Measurements from ENCODE around the gene ARMC12.
"Not testable (repeated sequence)": the region's sequence is repeated elsewhere in the genome, so short reads cannot be mapped to it uniquely, and the experiment has no call there.

GRCh38 chr6:35698430-35698829, 38.4 kb upstream of the ARMC12 start:
- TF ChIP-seq CTCF (IDR thresholded peaks at IDR 0.05 in 2 of 3, conservative IDR thresholded peaks at IDR 0.05 in 1 of 3; ENCODE audit: control insufficient read depth in 2 of 3, extremely low read depth in 1 of 3, insufficient read depth in 1 of 3, low read depth in 3 of 3, low read length in 3 of 3); SMARCA5 (IDR thresholded peaks at IDR 0.05); CHD2 (IDR thresholded peaks at IDR 0.05; ENCODE audit: borderline replicate concordance, low read depth, low read length); YY1 (IDR thresholded peaks at IDR 0.05; ENCODE audit: low read depth, low read length); POLR2A (IDR thresholded peaks at IDR 0.05; ENCODE audit: low read depth, low read length); EZH2 (IDR thresholded peaks at IDR 0.05; ENCODE audit: borderline replicate concordance, control insufficient read depth, low read depth, low read length); MXI1 (IDR thresholded peaks at IDR 0.05; ENCODE audit: low read depth, low read length); CBX5 (IDR thresholded peaks at IDR 0.05; ENCODE audit: low read depth): not testable (repeated sequence)
- TF ChIP-seq, protein P1, sequence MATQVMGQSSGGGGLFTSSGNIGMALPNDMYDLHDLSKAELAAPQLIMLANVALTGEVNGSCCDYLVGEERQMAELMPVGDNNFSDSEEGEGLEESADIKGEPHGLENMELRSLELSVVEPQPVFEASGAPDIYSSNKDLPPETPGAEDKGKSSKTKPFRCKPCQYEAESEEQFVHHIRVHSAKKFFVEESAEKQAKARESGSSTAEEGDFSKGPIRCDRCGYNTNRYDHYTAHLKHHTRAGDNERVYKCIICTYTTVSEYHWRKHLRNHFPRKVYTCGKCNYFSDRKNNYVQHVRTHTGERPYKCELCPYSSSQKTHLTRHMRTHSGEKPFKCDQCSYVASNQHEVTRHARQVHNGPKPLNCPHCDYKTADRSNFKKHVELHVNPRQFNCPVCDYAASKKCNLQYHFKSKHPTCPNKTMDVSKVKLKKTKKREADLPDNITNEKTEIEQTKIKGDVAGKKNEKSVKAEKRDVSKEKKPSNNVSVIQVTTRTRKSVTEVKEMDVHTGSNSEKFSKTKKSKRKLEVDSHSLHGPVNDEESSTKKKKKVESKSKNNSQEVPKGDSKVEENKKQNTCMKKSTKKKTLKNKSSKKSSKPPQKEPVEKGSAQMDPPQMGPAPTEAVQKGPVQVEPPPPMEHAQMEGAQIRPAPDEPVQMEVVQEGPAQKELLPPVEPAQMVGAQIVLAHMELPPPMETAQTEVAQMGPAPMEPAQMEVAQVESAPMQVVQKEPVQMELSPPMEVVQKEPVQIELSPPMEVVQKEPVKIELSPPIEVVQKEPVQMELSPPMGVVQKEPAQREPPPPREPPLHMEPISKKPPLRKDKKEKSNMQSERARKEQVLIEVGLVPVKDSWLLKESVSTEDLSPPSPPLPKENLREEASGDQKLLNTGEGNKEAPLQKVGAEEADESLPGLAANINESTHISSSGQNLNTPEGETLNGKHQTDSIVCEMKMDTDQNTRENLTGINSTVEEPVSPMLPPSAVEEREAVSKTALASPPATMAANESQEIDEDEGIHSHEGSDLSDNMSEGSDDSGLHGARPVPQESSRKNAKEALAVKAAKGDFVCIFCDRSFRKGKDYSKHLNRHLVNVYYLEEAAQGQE (IDR thresholded peaks at IDR 0.05; ENCODE audit: low read depth, low read length), result not testable (repeated sequence)
- TF ChIP-seq, protein P2, sequence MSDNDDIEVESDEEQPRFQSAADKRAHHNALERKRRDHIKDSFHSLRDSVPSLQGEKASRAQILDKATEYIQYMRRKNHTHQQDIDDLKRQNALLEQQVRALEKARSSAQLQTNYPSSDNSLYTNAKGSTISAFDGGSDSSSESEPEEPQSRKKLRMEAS (IDR thresholded peaks at IDR 0.05; ENCODE audit: low read depth, low read length), result not testable (repeated sequence)

Data from GM12878 (cell line).